Measurements from ENCODE around the gene ARHGEF16.

Gene ARHGEF16

DNA sequence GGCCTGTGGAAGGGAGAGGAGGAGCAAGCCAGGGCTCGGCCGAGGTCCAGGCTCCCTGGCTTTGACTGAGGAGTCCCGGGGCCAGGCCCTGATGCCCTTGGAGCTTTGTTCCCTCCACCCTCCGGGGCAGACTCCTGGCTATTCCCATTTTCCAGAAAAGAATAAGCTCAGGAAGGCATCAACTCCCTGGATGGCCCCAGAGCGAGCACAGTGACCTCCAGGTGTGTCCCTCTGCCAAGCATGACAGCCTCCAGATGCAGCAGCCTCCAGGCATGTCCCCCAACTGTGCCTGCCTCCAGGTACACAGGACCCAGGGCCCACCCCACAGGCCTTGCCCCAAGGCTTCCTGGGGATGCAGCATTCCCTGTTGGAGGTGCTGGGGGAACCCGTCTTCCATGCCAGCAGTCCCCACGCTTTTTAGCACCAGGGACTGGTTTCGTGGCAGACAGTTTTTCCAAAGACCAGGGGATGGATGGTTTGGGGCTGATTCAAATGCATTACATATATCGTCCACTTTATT lies 15.7 kb upstream of the ARHGEF16 start:
- Histone ChIP-seq H3K9me3 (ENCODE audit: control insufficient read depth, insufficient read depth, low read length) (no peaks in the 10 kb centered on the region), H3K4me1 (ENCODE audit: control insufficient read depth, insufficient read depth, low read length) (no peaks in the 10 kb centered on the region), H3K27me3 (ENCODE audit: control insufficient read depth, insufficient read depth, low read length) (no peaks in the 10 kb centered on the region), H3K4me3 (ENCODE audit: low read length) (no peak overlapping the region), H3K36me3 (ENCODE audit: control insufficient read depth, insufficient read depth, low read length) (no peaks in the 10 kb centered on the region; the same call in 1 of the 2 replicates), H3K27ac (ENCODE audit: low read length) (no peak overlapping the region)
- DNase-seq (ENCODE audit: low read depth, low spot score) = no peak
- WGBS (ENCODE audit: insufficient coverage, insufficient read length) = no CpG with 5 or more reads among the region's 9 CpGs

DNA sequence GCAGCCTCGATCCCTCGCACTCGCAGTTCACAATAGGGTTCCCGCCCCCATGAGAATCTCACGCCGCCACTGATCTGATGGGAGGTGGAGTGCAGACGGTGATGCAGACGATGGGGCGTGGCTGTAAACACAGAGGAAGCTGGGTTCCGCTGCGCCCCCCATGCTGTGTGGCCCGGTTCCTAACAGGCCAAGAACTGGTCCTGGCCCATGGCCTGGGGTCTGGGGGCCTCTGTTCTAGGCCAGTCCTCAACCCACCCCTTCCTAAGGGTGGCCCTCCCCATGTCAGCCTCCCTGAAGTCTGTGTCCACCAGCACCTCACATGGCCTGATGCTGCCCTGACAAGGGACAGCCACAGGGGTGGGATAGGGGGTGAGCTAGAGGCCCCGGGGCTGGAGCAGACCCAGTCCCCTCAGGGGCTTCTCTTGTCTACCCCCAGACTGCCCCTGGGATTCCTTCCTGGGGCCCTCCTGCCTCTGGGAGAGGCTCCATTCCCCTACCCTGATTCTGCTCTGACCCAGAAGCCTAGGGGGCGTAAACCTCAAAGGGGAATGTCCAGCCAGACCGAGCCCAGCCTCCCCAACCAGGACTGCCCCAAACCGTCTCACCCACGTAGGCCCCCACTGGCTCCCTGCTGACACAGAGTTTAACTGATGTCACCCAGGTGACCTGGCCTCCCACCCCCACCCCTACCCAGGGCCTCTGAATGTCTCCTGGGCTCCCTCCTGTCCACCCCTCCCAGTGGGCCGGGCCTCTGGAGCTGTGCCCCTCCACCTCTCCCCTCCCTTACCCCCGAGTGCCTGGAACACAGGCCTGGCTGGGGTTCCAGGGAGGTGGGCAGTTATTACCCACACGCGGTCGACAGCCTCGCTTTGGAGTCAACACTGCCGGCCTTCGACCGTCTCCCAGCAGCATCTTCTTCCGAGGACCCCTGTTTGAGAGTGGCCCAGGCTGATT lies 14.8 kb upstream of the ARHGEF16 start:
- WGBS (ENCODE audit: insufficient coverage, insufficient read length) = no CpG with 5 or more reads among the region's 27 CpGs
- Histone ChIP-seq H3K27me3 (ENCODE audit: control insufficient read depth, insufficient read depth, low read length) (no peaks in the 10 kb centered on the region), H3K27ac (ENCODE audit: low read length) (no peak overlapping the region), H3K4me1 (ENCODE audit: control insufficient read depth, insufficient read depth, low read length) (no peaks in the 10 kb centered on the region), H3K36me3 (ENCODE audit: control insufficient read depth, insufficient read depth, low read length) (no peaks in the 10 kb centered on the region; the same call in 1 of the 2 replicates), H3K4me3 (ENCODE audit: low read length) (no peak overlapping the region), H3K9me3 (ENCODE audit: control insufficient read depth, insufficient read depth, low read length) (no peaks in the 10 kb centered on the region)
- no peak for DNase-seq (ENCODE audit: low read depth, low spot score)

DNA sequence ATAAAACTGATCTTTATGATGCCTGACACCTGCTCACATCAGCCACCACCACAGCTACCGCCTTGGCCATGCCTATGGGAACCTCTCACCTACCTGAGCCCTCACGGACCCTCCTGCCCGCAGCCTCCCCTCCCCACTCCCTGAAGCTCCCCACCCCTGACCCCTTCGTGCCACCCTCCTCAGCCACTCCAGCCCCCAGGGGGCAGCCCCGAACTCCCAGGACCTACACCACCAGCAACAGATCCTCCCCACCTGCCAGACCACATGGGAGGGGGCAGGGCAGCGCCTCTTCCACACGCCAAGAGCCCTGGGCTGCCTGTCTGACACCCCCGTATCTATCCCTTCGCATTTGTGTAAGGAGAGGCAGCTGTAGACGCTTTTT lies 14.2 kb upstream of the ARHGEF16 start:
- no CpG with 5 or more reads among the region's 10 CpGs for WGBS (ENCODE audit: insufficient coverage, insufficient read length)
- Histone ChIP-seq H3K27ac (ENCODE audit: low read length) (no peak overlapping the region), H3K4me1 (ENCODE audit: control insufficient read depth, insufficient read depth, low read length) (no peaks in the 10 kb centered on the region), H3K9me3 (ENCODE audit: control insufficient read depth, insufficient read depth, low read length) (no peaks in the 10 kb centered on the region), H3K4me3 (ENCODE audit: low read length) (no peak overlapping the region), H3K27me3 (ENCODE audit: control insufficient read depth, insufficient read depth, low read length) (no peaks in the 10 kb centered on the region), H3K36me3 (ENCODE audit: control insufficient read depth, insufficient read depth, low read length) (no peaks in the 10 kb centered on the region)
- DNase-seq (ENCODE audit: low read depth, low spot score) = no peak

DNA sequence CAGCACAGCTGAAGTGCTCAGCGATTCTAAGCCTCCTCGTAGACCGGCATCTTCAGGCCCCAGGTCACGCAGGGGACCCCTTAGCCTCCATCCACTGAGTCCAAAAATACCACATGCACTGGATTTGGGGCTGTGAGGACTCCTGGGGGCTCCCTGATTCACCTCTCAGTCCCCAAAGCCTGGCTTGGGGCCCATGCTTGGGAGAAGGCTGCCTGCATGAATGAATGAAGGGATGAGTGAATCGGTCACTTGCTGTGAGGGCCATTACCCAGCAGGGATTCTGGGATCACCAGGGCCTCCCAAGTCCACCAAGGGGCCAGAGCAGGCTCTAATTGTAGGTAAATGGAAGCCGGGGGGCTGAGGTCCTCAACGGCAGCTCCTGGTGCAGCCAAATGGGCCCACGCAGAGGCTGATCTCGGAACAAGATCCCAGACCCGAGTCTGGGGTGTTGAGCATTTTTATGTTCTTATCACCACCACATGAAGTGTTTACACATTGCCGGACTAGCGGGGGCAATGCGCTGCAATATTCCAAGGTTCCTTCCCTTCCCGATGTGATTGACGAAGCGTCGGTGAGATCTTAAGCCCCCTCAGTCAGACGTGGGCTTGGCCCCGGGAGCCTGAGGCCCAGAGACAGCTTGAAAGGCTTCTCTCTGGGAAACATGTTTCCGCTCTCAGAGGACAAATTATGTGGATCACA lies 13.6 kb upstream of the ARHGEF16 start:
- no peak for DNase-seq (ENCODE audit: low read depth, low spot score)
- H3K27ac ChIP-seq (ENCODE audit: low read length) = no peak overlapping the region
- H3K27me3 ChIP-seq (ENCODE audit: control insufficient read depth, insufficient read depth, low read length) = no peaks in the 10 kb centered on the region
- no CpG with 5 or more reads among the region's 20 CpGs for WGBS (ENCODE audit: insufficient coverage, insufficient read length)
- no peaks in the 10 kb centered on the region for H3K36me3 ChIP-seq (ENCODE audit: control insufficient read depth, insufficient read depth, low read length)
- no peaks in the 10 kb centered on the region for H3K9me3 ChIP-seq (ENCODE audit: control insufficient read depth, insufficient read depth, low read length)
- H3K4me3 ChIP-seq (ENCODE audit: low read length) = no peak overlapping the region
- H3K4me1 ChIP-seq (ENCODE audit: control insufficient read depth, insufficient read depth, low read length) = no peaks in the 10 kb centered on the region

DNA sequence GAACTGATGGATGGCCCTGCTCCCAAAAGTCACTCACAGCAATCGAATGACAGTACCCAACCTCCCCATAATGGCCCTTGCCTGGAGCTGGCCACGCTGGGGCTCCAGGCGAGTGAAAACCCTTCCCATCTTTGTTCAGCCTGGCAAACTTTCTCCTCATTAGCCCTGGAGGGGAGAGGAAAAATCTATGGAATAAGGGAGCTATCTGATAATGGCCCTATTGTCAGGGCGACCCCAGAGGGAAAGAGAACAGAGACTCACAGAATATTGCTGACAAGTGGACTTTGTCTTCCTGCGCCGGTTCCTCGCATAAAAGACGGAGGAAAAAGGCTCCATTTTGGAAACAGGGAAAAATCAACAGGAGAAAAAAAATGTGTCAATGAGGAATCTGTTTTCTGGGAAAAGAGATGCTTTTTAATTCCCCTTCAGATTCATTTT lies 13.0 kb upstream of the ARHGEF16 start:
- no CpG with 5 or more reads among the region's 8 CpGs for WGBS (ENCODE audit: insufficient coverage, insufficient read length)
- H3K9me3 ChIP-seq (ENCODE audit: control insufficient read depth, insufficient read depth, low read length) = no peaks in the 10 kb centered on the region
- DNase-seq (ENCODE audit: low read depth, low spot score) = no peak
- no peak overlapping the region for H3K27ac ChIP-seq (ENCODE audit: low read length)
- H3K27me3 ChIP-seq (ENCODE audit: control insufficient read depth, insufficient read depth, low read length) = no peaks in the 10 kb centered on the region
- no peak overlapping the region for H3K4me3 ChIP-seq (ENCODE audit: low read length)
- H3K36me3 ChIP-seq (ENCODE audit: control insufficient read depth, insufficient read depth, low read length) = no peaks in the 10 kb centered on the region
- no peaks in the 10 kb centered on the region for H3K4me1 ChIP-seq (ENCODE audit: control insufficient read depth, insufficient read depth, low read length)

DNA sequence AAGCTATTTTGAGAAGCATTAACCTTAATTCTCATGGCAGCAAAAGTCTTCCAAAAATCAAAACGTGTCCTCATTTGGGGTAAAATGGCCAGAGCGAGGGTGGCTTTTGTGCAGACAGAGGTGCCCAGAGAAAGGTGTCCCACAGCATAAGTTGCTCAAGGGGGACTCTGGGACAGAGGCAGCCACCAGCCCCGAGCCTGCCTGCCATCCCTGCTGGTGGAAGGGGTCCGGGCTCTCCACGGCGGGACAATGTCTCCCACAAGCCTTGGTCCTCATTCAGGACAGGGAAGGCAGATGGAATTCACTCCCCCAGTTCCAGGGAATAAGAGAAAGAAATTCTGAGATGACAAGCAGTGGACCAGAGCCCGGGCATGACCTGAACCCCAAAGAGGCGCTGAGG lies 12.6 kb upstream of the ARHGEF16 start:
- Histone ChIP-seq H3K27ac (ENCODE audit: low read length) (no peak overlapping the region), H3K36me3 (ENCODE audit: control insufficient read depth, insufficient read depth, low read length) (no peaks in the 10 kb centered on the region), H3K27me3 (ENCODE audit: control insufficient read depth, insufficient read depth, low read length) (no peaks in the 10 kb centered on the region), H3K9me3 (ENCODE audit: control insufficient read depth, insufficient read depth, low read length) (no peaks in the 10 kb centered on the region), H3K4me1 (ENCODE audit: control insufficient read depth, insufficient read depth, low read length) (no peaks in the 10 kb centered on the region), H3K4me3 (ENCODE audit: low read length) (no peak overlapping the region)
- no CpG with 5 or more reads among the region's 8 CpGs for WGBS (ENCODE audit: insufficient coverage, insufficient read length)
- DNase-seq (ENCODE audit: low read depth, low spot score) = no peak

DNA sequence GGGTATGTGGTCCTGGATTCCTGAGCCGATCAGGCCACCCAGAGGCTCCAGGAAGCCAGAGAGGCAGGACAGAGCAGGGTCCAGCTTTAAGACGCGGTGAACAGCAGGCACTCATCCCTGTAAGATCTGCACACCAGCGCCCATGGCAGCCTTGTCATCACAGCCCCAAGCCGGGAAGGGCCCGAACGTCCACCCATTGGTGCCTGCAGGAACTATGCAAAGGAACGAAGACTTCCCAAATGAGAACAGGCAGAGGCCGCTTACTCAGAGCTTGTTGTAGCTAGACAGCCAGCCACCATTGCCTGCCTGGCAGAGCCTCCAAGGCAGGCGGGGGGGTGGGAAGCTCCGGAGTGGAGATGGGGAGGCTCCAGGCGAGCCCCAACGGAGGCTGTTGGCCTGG lies 12.1 kb upstream of the ARHGEF16 start:
- no peaks in the 10 kb centered on the region for H3K9me3 ChIP-seq (ENCODE audit: control insufficient read depth, insufficient read depth, low read length)
- H3K36me3 ChIP-seq (ENCODE audit: control insufficient read depth, insufficient read depth, low read length) = no peaks in the 10 kb centered on the region
- H3K27ac ChIP-seq (ENCODE audit: low read length) = no peak overlapping the region
- no CpG with 5 or more reads among the region's 13 CpGs for WGBS (ENCODE audit: insufficient coverage, insufficient read length)
- no peaks in the 10 kb centered on the region for H3K27me3 ChIP-seq (ENCODE audit: control insufficient read depth, insufficient read depth, low read length)
- H3K4me3 ChIP-seq (ENCODE audit: low read length) = no peak overlapping the region
- DNase-seq (ENCODE audit: low read depth, low spot score) = no peak
- H3K4me1 ChIP-seq (ENCODE audit: control insufficient read depth, insufficient read depth, low read length) = no peaks in the 10 kb centered on the region

DNA sequence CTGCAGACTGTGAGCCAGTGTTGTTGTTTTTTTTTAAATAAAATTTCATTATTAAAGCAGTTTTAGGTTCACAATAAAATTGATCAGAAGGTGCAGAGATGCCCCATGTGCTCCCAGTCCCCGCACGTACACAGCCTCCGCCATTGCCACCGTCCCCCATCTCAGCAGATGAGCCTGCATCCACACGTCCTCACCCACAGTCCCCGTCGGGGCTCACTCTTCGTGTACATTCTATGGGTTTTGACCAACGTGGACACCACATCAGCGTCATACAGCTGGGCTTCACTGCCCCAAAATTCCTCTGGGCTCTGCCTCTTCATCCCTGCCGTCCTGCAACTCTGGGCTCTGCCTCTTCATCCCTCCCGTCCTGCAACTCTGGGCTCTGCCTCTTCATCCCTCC lies 11.6 kb upstream of the ARHGEF16 start:
- no peaks in the 10 kb centered on the region for H3K27me3 ChIP-seq (ENCODE audit: control insufficient read depth, insufficient read depth, low read length)
- no peaks in the 10 kb centered on the region for H3K9me3 ChIP-seq (ENCODE audit: control insufficient read depth, insufficient read depth, low read length)
- H3K4me1 ChIP-seq (ENCODE audit: control insufficient read depth, insufficient read depth, low read length) = no peaks in the 10 kb centered on the region
- no peak for DNase-seq (ENCODE audit: low read depth, low spot score)
- H3K36me3 ChIP-seq (ENCODE audit: control insufficient read depth, insufficient read depth, low read length) = no peaks in the 10 kb centered on the region
- no peak overlapping the region for H3K27ac ChIP-seq (ENCODE audit: low read length)
- WGBS (ENCODE audit: insufficient coverage, insufficient read length) = no CpG with 5 or more reads among the region's 12 CpGs
- H3K4me3 ChIP-seq (ENCODE audit: low read length) = no peak overlapping the region

DNA sequence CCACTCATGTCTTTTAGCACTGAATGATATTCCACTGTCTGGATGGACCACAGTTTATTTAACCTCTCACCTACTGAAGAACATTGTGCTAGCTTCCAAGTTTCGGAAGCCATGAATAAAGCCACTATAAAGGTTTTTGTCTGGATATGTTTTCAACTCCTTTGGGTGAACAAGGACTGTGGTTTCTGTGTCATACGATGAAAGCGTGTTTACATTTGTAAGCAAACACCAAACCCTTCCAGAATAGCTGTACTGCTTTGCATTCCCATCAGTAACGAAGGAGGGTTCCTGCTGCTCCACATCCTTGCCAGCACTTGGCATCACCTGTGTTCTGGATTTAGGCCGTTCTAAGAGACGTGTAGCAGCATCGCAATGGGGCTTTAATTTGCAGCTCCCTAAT lies 10.7 kb upstream of the ARHGEF16 start:
- Histone ChIP-seq H3K27me3 (ENCODE audit: control insufficient read depth, insufficient read depth, low read length) (no peaks in the 10 kb centered on the region), H3K4me1 (ENCODE audit: control insufficient read depth, insufficient read depth, low read length) (no peaks in the 10 kb centered on the region), H3K9me3 (ENCODE audit: control insufficient read depth, insufficient read depth, low read length) (no peaks in the 10 kb centered on the region), H3K36me3 (ENCODE audit: control insufficient read depth, insufficient read depth, low read length) (no peaks in the 10 kb centered on the region), H3K27ac (ENCODE audit: low read length) (no peak overlapping the region), H3K4me3 (ENCODE audit: low read length) (no peak overlapping the region)
- no CpG with 5 or more reads among the region's 7 CpGs for WGBS (ENCODE audit: insufficient coverage, insufficient read length)
- DNase-seq (ENCODE audit: low read depth, low spot score) = no peak

DNA sequence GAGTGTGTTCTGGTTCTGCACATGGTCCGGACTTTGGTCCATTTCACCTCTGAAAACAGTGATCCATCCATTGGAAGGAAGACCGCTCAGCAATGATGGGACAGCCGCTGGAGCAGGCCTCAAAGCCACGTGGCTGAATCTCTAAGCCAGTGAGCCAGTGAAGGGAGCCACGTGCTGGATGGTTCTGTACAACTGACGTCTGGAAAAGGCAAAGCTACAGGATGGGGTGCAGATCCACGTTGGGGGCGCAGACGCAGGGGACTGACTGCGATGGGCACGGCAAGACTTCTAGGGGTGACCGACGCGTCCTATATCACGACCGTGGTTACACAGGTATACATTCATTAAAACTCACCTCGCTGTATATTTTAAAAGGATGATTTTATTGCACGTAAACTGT lies 10.2 kb upstream of the ARHGEF16 start:
- H3K27ac ChIP-seq (ENCODE audit: low read length) = no peak overlapping the region
- no peaks in the 10 kb centered on the region for H3K9me3 ChIP-seq (ENCODE audit: control insufficient read depth, insufficient read depth, low read length)
- H3K4me1 ChIP-seq (ENCODE audit: control insufficient read depth, insufficient read depth, low read length) = no peaks in the 10 kb centered on the region
- no peak for DNase-seq (ENCODE audit: low read depth, low spot score)
- whole genome bisulfite sequencing (ENCODE audit: insufficient coverage, insufficient read length) = no CpG with 5 or more reads among the region's 18 CpGs
- H3K27me3 ChIP-seq (ENCODE audit: control insufficient read depth, insufficient read depth, low read length) = no peaks in the 10 kb centered on the region
- no peak overlapping the region for H3K4me3 ChIP-seq (ENCODE audit: low read length)
- H3K36me3 ChIP-seq (ENCODE audit: control insufficient read depth, insufficient read depth, low read length) = no peaks in the 10 kb centered on the region

Measured in iPS DF 6.9 (cell line).